Measurements from ENCODE around the gene C4A.
"Not testable (repeated sequence)": the region's sequence is repeated elsewhere in the genome, so short reads cannot be mapped to it uniquely, and the experiment has no call there.

- TF ChIP-seq POLR2A (IDR thresholded peaks at IDR 0.05; ENCODE audit: low read depth); POLR2AphosphoS5 (IDR thresholded peaks at IDR 0.05): not testable (repeated sequence)
These were observed 5.8 kb upstream of the C4A start for GRCh38 chr6:31976065-31976464.

All from esophagus muscularis mucosa (tissue), 2 donors.